Measurements from ENCODE around the gene SCNM1.

Gene SCNM1

GRCh38 chr1:151145304-151146071 is 20.5 kb upstream of the SCNM1 start:
- DNase-seq (ENCODE audit: low read depth): no peak
- TF ChIP-seq MAX (IDR thresholded peaks at IDR 0.05; ENCODE audit: low read depth, low read length) (no peak), MYC (IDR thresholded peaks at IDR 0.05; ENCODE audit: low read depth, low read length) (no peak)
- no peak overlapping the region for H3K4me3 ChIP-seq (ENCODE audit: low read depth, low read length)

- no peak for DNase-seq (ENCODE audit: low read depth)
- peak overlapping the region; percentile 53 for H3K4me3 ChIP-seq (ENCODE audit: low read depth, low read length)
- TF ChIP-seq MYC (IDR thresholded peaks at IDR 0.05; ENCODE audit: low read depth, low read length) (no peak), MAX (IDR thresholded peaks at IDR 0.05; ENCODE audit: low read depth, low read length) (no peak), POLR2A (IDR thresholded peaks at IDR 0.05; ENCODE audit: extremely low read depth, insufficient read length) (no peak), CTCF (IDR thresholded peaks at IDR 0.05; ENCODE audit: low read depth, low read length) (no peak)
Measured at GRCh38 chr1:151146072-151146411, 19.9 kb upstream of the SCNM1 start.

DNA sequence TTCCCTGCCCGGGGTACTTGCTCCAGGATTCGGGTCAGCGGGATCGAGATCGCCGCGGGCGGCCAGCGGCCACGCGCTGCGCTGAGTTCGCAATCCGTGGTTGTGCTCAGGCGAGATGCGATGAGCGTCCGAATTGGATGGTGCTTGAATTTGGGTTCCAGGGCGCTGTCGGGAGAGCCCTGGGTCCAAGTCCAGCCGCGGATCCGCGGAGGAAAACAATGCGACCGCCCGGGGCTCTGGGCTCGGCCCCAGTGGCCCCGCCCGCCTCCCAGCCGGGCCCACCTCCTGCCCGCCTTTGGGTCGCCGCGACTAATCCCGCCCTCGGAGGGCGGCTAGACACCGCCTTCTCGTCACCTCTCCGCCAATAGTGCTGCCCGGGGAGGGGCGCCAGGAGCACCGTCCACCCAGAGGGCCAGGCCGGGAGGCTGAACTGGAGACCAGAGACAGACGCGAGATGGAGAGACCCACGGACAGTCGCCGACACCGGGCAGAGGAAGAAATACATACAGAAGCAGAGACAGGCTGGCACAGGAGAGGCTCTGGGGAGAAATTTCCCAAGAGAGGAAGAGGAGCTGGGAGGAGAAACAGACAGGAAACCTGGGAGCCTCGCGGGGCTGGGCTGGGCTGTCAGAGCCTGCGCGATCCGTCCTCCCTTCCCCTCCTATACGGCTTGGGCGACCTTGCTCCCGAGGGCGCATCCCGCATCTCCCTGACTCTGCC is 19.4 kb upstream of the SCNM1 start, which contains the start of gene SEMA6C:
SEMA6C (minus strand) TSS at position 220 of the 720 bp plus-strand sequence. CDS start 4,010 bp downstream, outside the sequence.
- DNase-seq (ENCODE audit: low read depth): peak; percentile 89
- no peak for TF ChIP-seq CTCF (IDR thresholded peaks at IDR 0.05; ENCODE audit: low read depth, low read length)
- TF ChIP-seq POLR2A (IDR thresholded peaks at IDR 0.05; ENCODE audit: extremely low read depth, insufficient read length): no peak
- H3K4me3 ChIP-seq (ENCODE audit: low read depth, low read length): peak within 1 kb of the TSS; percentile 61

- peak overlapping the region; percentile 61 for H3K4me3 ChIP-seq (ENCODE audit: low read depth, low read length)
- no peak for TF ChIP-seq MAX (IDR thresholded peaks at IDR 0.05; ENCODE audit: low read depth, low read length)
- TF ChIP-seq MYC (IDR thresholded peaks at IDR 0.05; ENCODE audit: low read depth, low read length): no peak
- no peak for TF ChIP-seq CTCF (IDR thresholded peaks at IDR 0.05; ENCODE audit: low read depth, low read length)
- DNase-seq (ENCODE audit: low read depth): no peak
Measured at GRCh38 chr1:151147132-151147503, 18.8 kb upstream of the SCNM1 start.

DNA sequence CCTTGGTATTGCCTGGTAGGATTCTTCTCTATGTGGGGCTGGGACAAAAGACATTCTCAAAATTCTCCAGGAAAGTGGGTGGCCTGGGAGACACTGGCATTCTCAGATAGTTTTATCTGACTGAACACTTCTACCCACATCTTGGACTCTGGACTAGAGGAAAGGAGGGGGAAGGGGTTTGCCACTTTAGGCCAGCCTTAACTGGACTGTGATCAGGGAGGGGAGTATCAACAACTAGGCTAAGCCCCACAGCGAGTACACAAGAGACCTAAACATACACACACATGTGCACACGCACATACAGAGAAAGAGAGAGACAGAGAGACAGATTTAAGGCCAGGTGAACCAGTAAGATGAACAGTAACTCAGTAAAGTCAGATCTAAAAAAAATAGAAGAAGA is 18.3 kb upstream of the SCNM1 start:
- no peak for TF ChIP-seq POLR2A (IDR thresholded peaks at IDR 0.05; ENCODE audit: extremely low read depth, insufficient read length)
- TF ChIP-seq MYC (IDR thresholded peaks at IDR 0.05; ENCODE audit: low read depth, low read length): no peak
- TF ChIP-seq MAX (IDR thresholded peaks at IDR 0.05; ENCODE audit: low read depth, low read length): no peak
- TF ChIP-seq CTCF (IDR thresholded peaks at IDR 0.05; ENCODE audit: low read depth, low read length): no peak
- no peak for DNase-seq (ENCODE audit: low read depth)
- H3K4me3 ChIP-seq (ENCODE audit: low read depth, low read length): no peak overlapping the region

GRCh38 chr1:151156515-151156819 is 9.5 kb upstream of the SCNM1 start, which contains the start of gene TNFAIP8L2:
Gene TNFAIP8L2 (plus strand): TSS chr1:151156649. CDS start chr1:151158698, 2,049 bp downstream.
- H3K4me3 ChIP-seq (ENCODE audit: low read depth, low read length): peak within 1 kb of the TSS; percentile 93
- no peak for TF ChIP-seq MYC (IDR thresholded peaks at IDR 0.05; ENCODE audit: low read depth, low read length)
- peak; percentile 56 for TF ChIP-seq POLR2A (IDR thresholded peaks at IDR 0.05; ENCODE audit: extremely low read depth, insufficient read length)
- no peak for TF ChIP-seq CTCF (IDR thresholded peaks at IDR 0.05; ENCODE audit: low read depth, low read length)
- TF ChIP-seq MAX (IDR thresholded peaks at IDR 0.05; ENCODE audit: low read depth, low read length): peak; percentile 22
- peak; percentile 86 for DNase-seq (ENCODE audit: low read depth)

Measured in NB4 (cell line).